ENCODE measurements around the gene RXRA.

DNA sequence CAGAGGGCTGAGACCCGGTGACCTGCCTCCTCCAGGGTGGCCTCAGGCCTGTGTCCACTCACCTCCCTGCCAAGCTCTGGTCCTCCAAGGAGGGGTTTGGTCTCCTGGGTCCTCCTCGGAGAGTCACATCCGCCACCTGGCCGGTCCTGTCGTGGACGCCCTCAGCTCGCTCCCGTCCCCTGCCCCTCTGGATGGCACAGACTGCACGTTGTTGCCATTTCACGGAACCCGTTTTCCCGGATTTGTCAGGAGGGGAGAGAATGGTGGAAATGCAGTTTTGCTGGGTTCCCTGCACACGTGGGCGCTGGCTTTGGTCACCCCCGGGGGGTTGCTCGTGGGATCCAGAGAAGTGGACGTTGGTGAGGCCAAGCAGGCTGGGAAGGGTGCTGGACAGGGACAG, 62.7 kb downstream of the RXRA start:
- TF ChIP-seq CTCF (IDR thresholded peaks at IDR 0.05) (no peak), POLR2A (IDR thresholded peaks at IDR 0.05) (no peak)
